ENCODE measurements around the gene C20orf204. TPM values are rescaled to one million over a fixed set of nuclear protein-coding genes. Genes with fewer than 3 reads are reported as not detected.

C20orf204 gene
- total and polyA plus RNA-seq, 9 of the 15 experiments (the other 6 are each of a cell fraction or from before 2014, with no cell fraction given) = 0.11 to 1.1 (median 0.36) TPM; not detected in 2

- TF ChIP-seq ZBTB40 (IDR thresholded peaks at IDR 0.05) (peak; percentile 78), ZBTB40 (CRISPR knock-in tag; IDR thresholded peaks at IDR 0.05) (no peak), SNIP1 (IDR thresholded peaks at IDR 0.05; ENCODE audit: low read depth) (no peak), ESRRA (IDR thresholded peaks at IDR 0.05; ENCODE audit: borderline replicate concordance, low read depth) (peak; percentile 70; the same call in 1 of the 2 replicates), ZNF3 (CRISPR knock-in tag; IDR thresholded peaks at IDR 0.05) (no peak), HES1 (IDR thresholded peaks at IDR 0.05; ENCODE audit: low read depth) (peak; percentile 53; the same call in 1 of the 2 replicates), NFRKB (IDR thresholded peaks at IDR 0.05; ENCODE audit: low read depth) (peak; percentile 55; the same call in 1 of the 2 replicates), ELF1 (tag; IDR thresholded peaks at IDR 0.05) (0 out of 2 replicates have a peak, but pooled peaks have one; percentile 34), MAZ (CRISPR knock-in tag; conservative IDR thresholded peaks at IDR 0.05 in 1 of 2, IDR thresholded peaks at IDR 0.05 in 1 of 2) (peak; percentile 33 to 69; a peak in 3 of 4 replicates), SRSF3 (IDR thresholded peaks at IDR 0.05; ENCODE audit: insufficient read depth, low read length) (peak; percentile 51; the same call in 1 of the 2 replicates), YY1 (IDR thresholded peaks at IDR 0.05; ENCODE audit: borderline replicate concordance in 1 of 3, control insufficient read depth in 1 of 3, extremely low read depth in 1 of 3, insufficient read depth in 3 of 3, insufficient read length in 1 of 3, insufficient replicate concordance in 2 of 3, low read depth in 1 of 3, low read length in 2 of 3) (peak in 2 of 3 experiments; percentile 29 to 56), RBFOX2 (IDR thresholded peaks at IDR 0.05; ENCODE audit: low read depth, low read length) (peak; percentile 77)
Measured at GRCh38 chr20:64042054-64042781, 6.2 kb downstream of the C20orf204 start (continued).
